ENCODE data around the gene PRAME.

- TF ChIP-seq POLR2A (IDR thresholded peaks at IDR 0.05) = no peak
- TF ChIP-seq CTCF (IDR thresholded peaks at IDR 0.05) = no peak
- no peak for TF ChIP-seq POLR2AphosphoS5 (IDR thresholded peaks at IDR 0.05)
These were observed 51.3 kb downstream of the PRAME start for GRCh38 chr22:22507743-22508273.

Data from breast epithelium (tissue), 3 donors.